DOHH2 (cell line): ENCODE measurements around the gene PIP4K2A.

Source experiments
- H3F3A ChIP-seq: fragments of 200-600 bp; sonication (generic), shearing (Covaris generic); 2 replicates; pipeline ENCODE4 v1.6.0; 2016; ENCODE audit warnings: antibody characterized with exemption, mild to moderate bottlenecking; ENCODE audit not compliant: control insufficient read depth, insufficient read depth
- H3K27ac ChIP-seq: fragments of 200-600 bp; sonication (generic); 2 replicates; pipeline ENCODE4 v1.5.1; 2014; ENCODE audit warnings: low read depth, mild to moderate bottlenecking, low read length, moderate library complexity
- H3K27me3 ChIP-seq: fragments of 200-600 bp; sonication (generic); 2 replicates; pipeline ENCODE4 v1.6.1; 2014; ENCODE audit warnings: mild to moderate bottlenecking, low read length, mixed read lengths; ENCODE audit not compliant: control insufficient read depth
- H3K36me3 ChIP-seq: fragments of 200-600 bp; sonication (generic); 2 replicates; pipeline ENCODE4 v1.6.1; 2014; ENCODE audit warnings: mild to moderate bottlenecking, low read length, moderate library complexity, mixed read lengths; ENCODE audit not compliant: control insufficient read depth
- H3K4me1 ChIP-seq: fragments of 200-600 bp; sonication (generic); 2 replicates; pipeline ENCODE4 v1.6.1; 2014; ENCODE audit warnings: mild to moderate bottlenecking, low read length, mixed read lengths; ENCODE audit not compliant: control insufficient read depth
- H3K4me2 ChIP-seq: fragments of 200-600 bp; sonication (generic); 2 replicates; pipeline ENCODE4 v1.6.0; 2014; ENCODE audit warnings: mild to moderate bottlenecking, low read length, moderate library complexity
- H3K4me3 ChIP-seq: fragments of 200-600 bp; sonication (generic); 2 replicates; pipeline ENCODE4 v1.5.1; 2014; ENCODE audit warnings: mild to moderate bottlenecking, low read length, mixed read lengths
- H3K79me2 ChIP-seq: fragments of 200-600 bp; sonication (generic); 2 replicates; pipeline ENCODE4 v1.6.1; 2014; ENCODE audit warnings: mild to moderate bottlenecking, low read length, mixed read lengths; ENCODE audit not compliant: control insufficient read depth
- H3K9me2 ChIP-seq: fragments of 200-600 bp; sonication (generic); replicated peaks from 2 replicates; pipeline ENCODE4 v1.6.1; 2014; ENCODE audit warnings: mild to moderate bottlenecking, low read length, mixed read lengths; ENCODE audit not compliant: control insufficient read depth
- H3K9me3 ChIP-seq: fragments of 200-600 bp; sonication (generic); 2 replicates; pipeline ENCODE4 v1.6.1; 2014; ENCODE audit warnings: antibody characterized with exemption, low read length, mixed read lengths; ENCODE audit not compliant: control insufficient read depth, insufficient read depth
- H4K20me1 ChIP-seq: fragments of 200-600 bp; sonication (generic); 2 replicates; pipeline ENCODE4 v1.6.0; 2014; ENCODE audit warnings: low read depth, mild to moderate bottlenecking, antibody characterized with exemption, low read length, moderate library complexity; ENCODE audit not compliant: control insufficient read depth, insufficient read depth
- EZH2phosphoT487 ChIP-seq: fragments of 200-600 bp; sonication (generic); IDR thresholded peaks from 2 replicates; pipeline ENCODE4 v1.6.1; 2017; ENCODE audit warnings: borderline replicate concordance, mild to moderate bottlenecking, antibody characterized with exemption, low read length, moderate library complexity, mixed read lengths
- TF ChIP-seq, protein P1 (sequence below): fragments of 200-600 bp; sonication (generic); IDR thresholded peaks from one replicate; pipeline ENCODE4 v1.5.1; 2014; ENCODE audit warnings: antibody characterized with exemption, mild to moderate bottlenecking, low read depth, low read length; ENCODE audit not compliant: poor library complexity, severe bottlenecking

The PIP4K2A gene

DNA sequence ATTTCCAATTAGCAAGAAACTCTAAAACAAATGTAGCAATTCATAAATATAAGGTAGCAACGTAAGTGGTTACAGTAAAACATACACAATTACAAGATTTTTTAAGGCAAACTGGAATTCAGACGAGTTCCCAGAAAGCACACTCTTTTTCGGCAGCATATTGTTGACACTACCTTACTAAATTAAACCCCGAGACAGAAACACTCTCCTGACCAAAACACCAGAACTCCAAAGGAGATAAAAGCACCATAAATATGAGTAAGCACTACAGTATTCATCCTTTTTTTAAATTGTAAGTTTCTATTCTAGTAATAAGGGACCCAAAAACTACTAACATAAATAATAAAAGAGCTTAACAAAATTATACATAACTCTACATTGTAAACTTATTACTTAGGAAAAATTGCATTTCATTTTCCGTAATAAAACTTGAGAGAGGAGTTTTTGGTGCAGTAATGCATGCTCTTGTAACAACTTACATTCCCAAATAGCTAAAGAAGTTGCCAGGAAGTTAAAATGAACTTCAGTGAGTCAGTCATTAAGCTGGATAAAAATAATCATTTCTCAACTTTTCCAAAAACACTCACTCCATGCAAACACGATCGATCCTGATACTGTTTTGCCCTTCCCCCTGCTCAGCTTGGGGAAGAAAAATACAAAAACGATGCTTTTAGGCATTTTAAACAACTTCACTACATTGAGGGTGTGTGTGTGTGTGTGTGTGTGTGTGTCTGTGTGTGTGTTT, 2.0 kb downstream of the PIP4K2A start:
- H3F3A ChIP-seq, result peaks cover 3% of the 10 kb centered on the region; the same call in 1 of the 2 replicates
- H3K79me2 ChIP-seq, result peaks cover 67% of the 10 kb centered on the region
- no peak for TF ChIP-seq EZH2phosphoT487
- TF ChIP-seq, protein P1, sequence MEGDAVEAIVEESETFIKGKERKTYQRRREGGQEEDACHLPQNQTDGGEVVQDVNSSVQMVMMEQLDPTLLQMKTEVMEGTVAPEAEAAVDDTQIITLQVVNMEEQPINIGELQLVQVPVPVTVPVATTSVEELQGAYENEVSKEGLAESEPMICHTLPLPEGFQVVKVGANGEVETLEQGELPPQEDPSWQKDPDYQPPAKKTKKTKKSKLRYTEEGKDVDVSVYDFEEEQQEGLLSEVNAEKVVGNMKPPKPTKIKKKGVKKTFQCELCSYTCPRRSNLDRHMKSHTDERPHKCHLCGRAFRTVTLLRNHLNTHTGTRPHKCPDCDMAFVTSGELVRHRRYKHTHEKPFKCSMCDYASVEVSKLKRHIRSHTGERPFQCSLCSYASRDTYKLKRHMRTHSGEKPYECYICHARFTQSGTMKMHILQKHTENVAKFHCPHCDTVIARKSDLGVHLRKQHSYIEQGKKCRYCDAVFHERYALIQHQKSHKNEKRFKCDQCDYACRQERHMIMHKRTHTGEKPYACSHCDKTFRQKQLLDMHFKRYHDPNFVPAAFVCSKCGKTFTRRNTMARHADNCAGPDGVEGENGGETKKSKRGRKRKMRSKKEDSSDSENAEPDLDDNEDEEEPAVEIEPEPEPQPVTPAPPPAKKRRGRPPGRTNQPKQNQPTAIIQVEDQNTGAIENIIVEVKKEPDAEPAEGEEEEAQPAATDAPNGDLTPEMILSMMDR, result no peak
- H3K27ac ChIP-seq, result no peak overlapping the region
- H4K20me1 ChIP-seq, result peaks cover 18% of the 10 kb centered on the region
- peak overlapping the region; percentile 93 for H3K4me3 ChIP-seq
- H3K4me1 ChIP-seq, result peaks cover 41% of the 10 kb centered on the region
- H3K9me3 ChIP-seq, result no peaks in the 10 kb centered on the region
- peak overlapping the region; percentile 91 for H3K4me2 ChIP-seq
- 0 out of 2 replicates have a peak, but pooled peaks cover 3% of the 10 kb centered on the region for H3K36me3 ChIP-seq
- H3K27me3 ChIP-seq, result peaks cover 6% of the 10 kb centered on the region
- H3K9me2 ChIP-seq, result no peaks in the 10 kb centered on the region

DNA sequence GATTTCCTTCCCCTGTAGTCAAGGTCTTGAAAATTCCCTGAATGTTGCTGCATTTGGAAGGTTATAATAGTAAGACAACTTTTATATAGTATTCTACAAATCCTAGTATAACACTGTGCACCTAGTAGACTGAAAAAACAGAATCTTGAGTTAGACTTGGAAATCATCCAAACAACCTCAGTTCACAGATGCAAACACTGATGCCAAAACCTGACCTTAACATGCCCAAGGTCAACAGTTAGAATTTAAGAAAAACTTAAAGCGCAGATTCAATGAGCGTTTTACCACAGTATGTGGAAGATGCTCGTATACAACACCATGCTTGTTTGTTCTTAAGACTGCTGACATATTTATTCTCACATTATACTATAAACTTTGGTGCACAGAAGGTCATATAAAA, 3.0 kb downstream of the PIP4K2A start:
- H3K9me3 ChIP-seq, result no peaks in the 10 kb centered on the region
- H3K4me3 ChIP-seq, result peak overlapping the region; percentile 93
- H3K4me1 ChIP-seq, result peaks cover 42% of the 10 kb centered on the region
- 0 out of 2 replicates have a peak, but pooled peaks cover 3% of the 10 kb centered on the region for H3K36me3 ChIP-seq
- H3K79me2 ChIP-seq, result peaks cover 77% of the 10 kb centered on the region
- no peaks in the 10 kb centered on the region for H3K9me2 ChIP-seq
- H3K4me2 ChIP-seq, result peak overlapping the region; percentile 91
- no peak for TF ChIP-seq EZH2phosphoT487
- TF ChIP-seq, protein P1, result no peak
- H4K20me1 ChIP-seq, result peaks cover 18% of the 10 kb centered on the region
- H3K27me3 ChIP-seq, result no peaks in the 10 kb centered on the region; the same call in 1 of the 2 replicates
- peaks cover 3% of the 10 kb centered on the region; the same call in 1 of the 2 replicates for H3F3A ChIP-seq
- no peak overlapping the region for H3K27ac ChIP-seq

DNA sequence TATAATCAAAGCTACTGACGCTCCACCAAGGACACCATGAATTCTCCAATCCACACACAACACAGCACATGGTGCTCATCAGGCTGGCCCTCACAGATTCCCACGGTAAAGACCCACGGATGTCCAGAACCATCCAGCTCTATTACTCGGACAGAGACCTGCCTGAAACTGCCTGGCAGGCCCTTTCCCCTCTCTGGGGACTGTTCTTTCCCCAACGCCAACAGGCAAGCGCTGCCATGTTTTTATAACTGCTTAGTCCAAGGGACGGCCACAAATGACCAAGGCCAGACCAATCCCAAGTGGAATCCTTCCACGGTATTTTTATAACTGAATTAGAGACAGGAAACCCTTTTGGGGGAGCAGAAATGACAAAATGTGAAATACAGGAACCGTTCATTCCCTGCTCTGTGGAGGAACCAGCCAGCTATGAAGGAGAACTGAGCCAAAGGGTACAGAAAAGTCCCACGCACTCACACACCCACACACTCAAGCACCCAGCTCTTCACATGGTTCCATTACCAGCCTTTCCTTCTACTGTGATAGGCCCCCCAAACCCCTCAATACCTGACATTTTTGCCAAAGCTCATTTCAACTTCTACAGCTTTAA, 4.1 kb downstream of the PIP4K2A start:
- Histone ChIP-seq H3K9me3 (no peaks in the 10 kb centered on the region), H3K9me2 (no peaks in the 10 kb centered on the region), H3K4me3 (peak overlapping the region; percentile 6; the same call in 1 of the 2 replicates), H3F3A (peaks cover 3% of the 10 kb centered on the region; the same call in 1 of the 2 replicates), H3K27me3 (no peaks in the 10 kb centered on the region; the same call in 1 of the 2 replicates), H3K4me2 (peak overlapping the region; percentile 91), H3K27ac (no peak overlapping the region), H3K4me1 (peaks cover 51% of the 10 kb centered on the region), H3K36me3 (0 out of 2 replicates have a peak, but pooled peaks cover 3% of the 10 kb centered on the region), H3K79me2 (peaks cover 89% of the 10 kb centered on the region), H4K20me1 (peaks cover 18% of the 10 kb centered on the region)
- TF ChIP-seq EZH2phosphoT487, result no peak
- TF ChIP-seq, protein P1, result no peak
